Astrocyte of the spinal cord (primary cell): ENCODE measurements around the gene RTL5.

Experiments
- DNase-seq: peaks from one replicate; pipeline ENCODE4 v3.0.0; 2011; ENCODE audit warnings: low read depth, low spot score
- H3K4me3 ChIP-seq: 2 replicates; pipeline ENCODE4 v1.5.1; 2011; ENCODE audit warnings: low read depth, mild to moderate bottlenecking, low read length, moderate library complexity
- CTCF ChIP-seq: IDR thresholded peaks from 2 replicates; pipeline ENCODE4 v1.5.1; 2012; ENCODE audit warnings: low read depth, mild to moderate bottlenecking, low read length, inconsistent platforms
- in situ Hi-C: cut with HindIII; loops from 2 replicates; pipeline ENCODE4 v1.10.0; 2017; ENCODE audit warnings: low sequenced_read_pairs

The RTL5 gene

GRCh38 chrX:72158773-72159172, 27.1 kb upstream of the RTL5 start:
- DNase-seq = no peak
- no peak for TF ChIP-seq CTCF
- in situ Hi-C loops = no loop called here
- no peak overlapping the region for H3K4me3 ChIP-seq

- DNase-seq = no peak
- no peak overlapping the region for H3K4me3 ChIP-seq
- no peak for TF ChIP-seq CTCF
- in situ Hi-C loops = no loop called here
Measured at GRCh38 chrX:72146527-72146926, 14.8 kb upstream of the RTL5 start.

- no peak for DNase-seq
- in situ Hi-C loops = no loop called here
- no peak for TF ChIP-seq CTCF
- H3K4me3 ChIP-seq = no peak overlapping the region
Measured at GRCh38 chrX:72145181-72145580, 13.5 kb upstream of the RTL5 start.

GRCh38 chrX:72143609-72143907, 11.8 kb upstream of the RTL5 start:
- no peak for TF ChIP-seq CTCF
- in situ Hi-C loops = no loop called here
- DNase-seq = no peak
- no peak overlapping the region for H3K4me3 ChIP-seq

GRCh38 chrX:72142794-72143608, 11.3 kb upstream of the RTL5 start:
- in situ Hi-C loops = no loop called here

GRCh38 chrX:72142094-72142793, 10.5 kb upstream of the RTL5 start:
- H3K4me3 ChIP-seq = no peak overlapping the region
- DNase-seq = no peak
- in situ Hi-C loops = no loop called here
- TF ChIP-seq CTCF = no peak

More at GRCh38 chrX:72142794-72143608, 11.3 kb upstream of the RTL5 start:
- H3K4me3 ChIP-seq = no peak overlapping the region
- DNase-seq = no peak
- no peak for TF ChIP-seq CTCF
